Activated CD4-positive, alpha-beta T cell treated with anti-CD3 and anti-CD28 coated beads, Interleukin-2, amount 50 U/mL, for 24 hours (primary cell): Measurements from ENCODE around the gene SF3B3.
"Not testable (repeated sequence)": the region's sequence is repeated elsewhere in the genome, so short reads cannot be mapped to it uniquely, and the experiment has no call there.

ENCODE experiments used
- DNase-seq, 2 donors: peaks; one replicate each; pipeline ENCODE4 v3.0.0-alpha.2; 2020; ENCODE audit warnings: low read depth in 1 of 2, low spot score in 1 of 2

SF3B3 gene

GRCh38 chr16:70614208-70614951 lies 90.8 kb downstream of the SF3B3 start:
- no peak for DNase-seq

- no peak for DNase-seq
Observed at GRCh38 chr16:70615945-70616344, 92.3 kb downstream of the SF3B3 start.

DNA sequence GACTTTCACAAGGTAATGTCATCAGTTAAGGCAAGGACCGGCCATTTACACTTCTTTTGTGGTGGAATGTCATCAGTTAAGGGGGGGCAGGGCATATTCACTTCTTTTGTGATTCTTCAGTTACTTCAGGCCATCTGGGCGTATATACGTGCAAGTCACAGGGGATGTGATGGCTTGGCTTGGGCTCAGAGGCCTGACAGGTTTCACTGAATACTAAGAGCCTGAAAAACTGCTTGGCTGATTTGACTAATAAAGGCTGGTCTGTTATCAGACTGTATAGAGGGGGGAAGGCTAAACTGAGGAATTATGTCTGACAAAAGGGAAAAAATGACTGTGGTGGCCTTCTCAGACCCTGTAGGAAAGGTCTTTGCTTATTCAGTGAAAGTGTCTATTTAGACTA lies 98.2 kb downstream of the SF3B3 start:
- not testable (repeated sequence) for DNase-seq
